Glutamatergic neuron (in vitro differentiated cells): ENCODE measurements around the gene HGS. TPM values are rescaled to one million over a fixed set of nuclear protein-coding genes. Genes with fewer than 3 reads are reported as not detected.

Experiments
- DNase-seq: peaks from one replicate; pipeline ENCODE4 v3.0.0; 2022
- H3K27ac Mint-ChIP-seq: one replicate; pipeline ENCODE4 v1.8.0; 2020; ENCODE audit warnings: mild to moderate bottlenecking, mixed read lengths, inconsistent platforms; ENCODE audit not compliant: unreplicated experiment
- H3K27me3 Mint-ChIP-seq: one replicate; pipeline ENCODE4 v1.8.0; 2020; ENCODE audit warnings: mild to moderate bottlenecking, moderate library complexity, mixed read lengths, inconsistent platforms; ENCODE audit not compliant: unreplicated experiment
- H3K36me3 Mint-ChIP-seq: one replicate; pipeline ENCODE4 v1.8.0; 2020; ENCODE audit warnings: mild to moderate bottlenecking, mixed read lengths, inconsistent platforms; ENCODE audit not compliant: unreplicated experiment
- H3K4me1 Mint-ChIP-seq: one replicate; pipeline ENCODE4 v1.8.0; 2020; ENCODE audit warnings: mild to moderate bottlenecking, low read depth, mixed read lengths, inconsistent platforms; ENCODE audit not compliant: unreplicated experiment
- H3K4me3 Mint-ChIP-seq: one replicate; pipeline ENCODE4 v1.8.0; 2020; ENCODE audit warnings: mild to moderate bottlenecking, mixed read lengths, inconsistent platforms; ENCODE audit not compliant: unreplicated experiment
- H3K9me3 Mint-ChIP-seq: one replicate; pipeline ENCODE4 v1.8.0; 2020; ENCODE audit warnings: mild to moderate bottlenecking, moderate library complexity, mixed read lengths, inconsistent platforms; ENCODE audit not compliant: unreplicated experiment
- CTCF ChIP-seq: fragments of 200-600 bp; sonication (generic); IDR thresholded peaks from one replicate; pipeline ENCODE4 v1.5.0; 2021; ENCODE audit not compliant: partially characterized antibody, unreplicated experiment
- total RNA-seq: library from RNA; stranded (reverse); fragmentation: NEBNext Ultra II Directional; extraction: Animal tissue kit (Norgen Biotek cat#: 25700); gene quantifications from one replicate; pipeline ENCODE4 v1.2.1, GENCODE V29; 2021; ENCODE audit not compliant: unreplicated experiment

The HGS gene
- total RNA-seq, 1 donor from 2014 or later: 167 TPM

GRCh38 chr17:81644976-81645952 is 38.5 kb upstream of the HGS start:
- no peak for DNase-seq
- Mint-ChIP-seq H3K27me3 (peaks cover 17% of the 10 kb centered on the region), H3K4me3 (no peak overlapping the region), H3K9me3 (peaks cover 2% of the 10 kb centered on the region), H3K27ac (no peak overlapping the region), H3K36me3 (no peaks in the 10 kb centered on the region), H3K4me1 (no peaks in the 10 kb centered on the region)
- no peak for TF ChIP-seq CTCF

- H3K27me3 Mint-ChIP-seq: peaks cover 17% of the 10 kb centered on the region
- H3K36me3 Mint-ChIP-seq: no peaks in the 10 kb centered on the region
- TF ChIP-seq CTCF: no peak
- H3K4me1 Mint-ChIP-seq: peaks cover 2% of the 10 kb centered on the region
- H3K9me3 Mint-ChIP-seq: peaks cover 5% of the 10 kb centered on the region
- H3K4me3 Mint-ChIP-seq: no peak overlapping the region
- no peak overlapping the region for H3K27ac Mint-ChIP-seq
- DNase-seq: no peak
These were observed 36.8 kb upstream of the HGS start for GRCh38 chr17:81646869-81647600.

- Mint-ChIP-seq H3K27ac (no peak overlapping the region), H3K4me3 (no peak overlapping the region), H3K4me1 (peaks cover 2% of the 10 kb centered on the region), H3K27me3 (peaks cover 19% of the 10 kb centered on the region), H3K36me3 (no peaks in the 10 kb centered on the region), H3K9me3 (peaks cover 5% of the 10 kb centered on the region)
- no peak for TF ChIP-seq CTCF
- no peak for DNase-seq
These were observed 36.2 kb upstream of the HGS start for GRCh38 chr17:81647640-81648012.

- H3K27ac Mint-ChIP-seq: no peak overlapping the region
- peaks cover 5% of the 10 kb centered on the region for H3K9me3 Mint-ChIP-seq
- no peak for DNase-seq
- no peak for TF ChIP-seq CTCF
- no peaks in the 10 kb centered on the region for H3K36me3 Mint-ChIP-seq
- H3K27me3 Mint-ChIP-seq: peaks cover 19% of the 10 kb centered on the region
- no peak overlapping the region for H3K4me3 Mint-ChIP-seq
- H3K4me1 Mint-ChIP-seq: peaks cover 2% of the 10 kb centered on the region
These were observed 35.7 kb upstream of the HGS start for GRCh38 chr17:81648013-81648706.
